Hepatocyte (in vitro differentiated cells): ENCODE results near the gene STAU1. TPM values are rescaled to one million over a fixed set of nuclear protein-coding genes. Genes with fewer than 3 reads are reported as not detected.

ENCODE experiments used
- DNase-seq: peaks from one replicate; pipeline ENCODE4 v3.0.0-alpha.2; 2016; ENCODE audit warnings: low spot score
- H2AFZ ChIP-seq: fragments of 200-600 bp; sonication (generic); 2 replicates; pipeline ENCODE4 v1.6.0; 2016; ENCODE audit warnings: antibody characterized with exemption, mild to moderate bottlenecking
- H3K27ac ChIP-seq: fragments of 200-600 bp; sonication (generic); 2 replicates; pipeline ENCODE4 v1.5.1; 2016; ENCODE audit warnings: mild to moderate bottlenecking
- H3K27me3 ChIP-seq: fragments of 200-600 bp; sonication (generic); 2 replicates; pipeline ENCODE4 v1.6.1; 2016
- H3K36me3 ChIP-seq: fragments of 200-600 bp; sonication (generic); replicated peaks from 2 replicates; pipeline ENCODE4 v1.5.1; 2016; ENCODE audit warnings: low read depth; ENCODE audit not compliant: insufficient read depth
- H3K4me1 ChIP-seq: fragments of 200-600 bp; sonication (generic); 2 replicates; pipeline ENCODE4 v1.5.1; 2016; ENCODE audit warnings: mild to moderate bottlenecking, moderate library complexity; ENCODE audit not compliant: insufficient read depth
- H3K4me2 ChIP-seq: fragments of 200-600 bp; sonication (generic); 2 replicates; pipeline ENCODE4 v1.6.0; 2016
- H3K4me3 ChIP-seq: fragments of 200-600 bp; sonication (generic); 2 replicates; pipeline ENCODE4 v1.5.1; 2016; ENCODE audit warnings: mild to moderate bottlenecking
- H3K79me2 ChIP-seq: fragments of 200-600 bp; sonication (generic); 2 replicates; pipeline ENCODE4 v1.6.0; 2017; ENCODE audit warnings: mild to moderate bottlenecking
- H3K9me2 ChIP-seq: fragments of 200-600 bp; sonication (generic); replicated peaks from 2 replicates; pipeline ENCODE4 v1.6.0; 2017; ENCODE audit warnings: mild to moderate bottlenecking; ENCODE audit not compliant: insufficient read depth
- H3K9me3 ChIP-seq: fragments of 200-600 bp; sonication (generic); 2 replicates; pipeline ENCODE4 v1.5.1; 2016; ENCODE audit warnings: low read depth, mild to moderate bottlenecking
- H4K20me1 ChIP-seq: fragments of 200-600 bp; sonication (generic); 2 replicates; pipeline ENCODE4 v1.6.0; 2016; ENCODE audit warnings: mild to moderate bottlenecking; ENCODE audit not compliant: insufficient read depth, poor library complexity, severe bottlenecking
- CTCF ChIP-seq: fragments of 200-600 bp; sonication (generic); IDR thresholded peaks from 2 replicates; pipeline ENCODE4 v1.5.1; 2016; ENCODE audit warnings: antibody characterized with exemption, mild to moderate bottlenecking; ENCODE audit not compliant: poor library complexity
- EZH2 ChIP-seq: fragments of 200-600 bp; sonication (generic); IDR thresholded peaks from 2 replicates; pipeline ENCODE4 v1.6.1; 2016; ENCODE audit warnings: antibody characterized with exemption, mild to moderate bottlenecking, borderline replicate concordance
- EZH2phosphoT487 ChIP-seq: fragments of 200-600 bp; sonication (generic); IDR thresholded peaks from one replicate; pipeline ENCODE4 v1.6.1; 2018; ENCODE audit warnings: antibody characterized with exemption, mild to moderate bottlenecking, low read depth, moderate library complexity; ENCODE audit not compliant: unreplicated experiment, severe bottlenecking
- WGBS: methylation state at CpG from one replicate; pipeline ENCODE4 v1.1.6; 2016; ENCODE audit warnings: low lambda C conversion rate; ENCODE audit errors: missing lambda C conversion rate; 5-methylcytosine and 5-hydroxymethylcytosine counted together
- polyA plus RNA-seq: library from polyadenylated mRNA; unstranded; fragments of >200 nt; fragmentation: Nextera tagmentation; extraction: Ambion mirVana; gene quantifications from 2 replicates; pipeline ENCODE4 v1.2.1, GENCODE V29; 2016
- total RNA-seq: library from RNA; depleted of rRNA; stranded (reverse); fragments of >200 nt; gene quantifications from 2 replicates; pipeline ENCODE4 v1.2.3, GENCODE V29; 2014

Gene STAU1
- total and polyA plus RNA-seq, 2 experiments from 2014 or later: 72.9 to 84.5 TPM

DNA sequence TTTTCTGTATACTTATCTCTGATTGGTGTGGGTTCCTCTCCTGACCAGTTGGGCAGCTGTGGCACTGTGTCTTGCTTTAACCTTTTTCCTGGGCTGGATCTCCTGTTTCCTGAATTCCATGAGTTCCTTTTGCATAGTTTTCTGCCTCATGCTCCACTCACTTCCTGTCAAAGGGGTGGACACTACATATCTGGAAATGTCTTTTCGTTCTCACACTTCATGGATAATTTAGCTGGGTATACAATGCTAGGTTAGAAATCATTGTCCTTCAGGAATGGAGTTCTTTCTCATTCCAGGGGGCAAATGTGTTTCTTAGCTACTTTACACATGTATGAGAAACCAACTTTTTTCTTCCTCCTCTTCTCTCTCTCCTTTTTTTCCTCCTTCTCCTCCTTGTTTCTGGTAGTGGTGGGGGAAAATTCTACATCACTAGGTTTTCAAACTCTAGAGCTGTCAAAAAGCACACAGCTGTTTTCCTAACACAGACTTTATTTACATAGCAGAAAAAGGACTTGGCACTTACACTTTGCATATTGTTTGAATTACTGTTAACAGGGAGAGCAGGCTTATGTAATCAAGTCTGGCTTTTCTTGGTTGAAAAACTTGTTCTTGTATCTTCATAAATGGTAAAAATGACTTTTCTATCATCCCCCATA, 22.1 kb upstream of the STAU1 start:
- TF ChIP-seq EZH2phosphoT487 (no peak), CTCF (no peak), EZH2 (no peak)
- no peaks in the 10 kb centered on the region for H3K36me3 ChIP-seq
- H3K9me2 ChIP-seq: no peaks in the 10 kb centered on the region
- no peaks in the 10 kb centered on the region for H3K4me1 ChIP-seq
- H3K27me3 ChIP-seq: no peaks in the 10 kb centered on the region
- no peaks in the 10 kb centered on the region for H4K20me1 ChIP-seq
- 97% methylated on average over 1 of the region's 1 CpG for WGBS
- no peak overlapping the region for H2AFZ ChIP-seq
- H3K79me2 ChIP-seq: no peaks in the 10 kb centered on the region
- no peaks in the 10 kb centered on the region for H3K9me3 ChIP-seq
- H3K27ac ChIP-seq: no peak overlapping the region
- no peak overlapping the region for H3K4me2 ChIP-seq
- no peak overlapping the region for H3K4me3 ChIP-seq
- DNase-seq: no peak

DNA sequence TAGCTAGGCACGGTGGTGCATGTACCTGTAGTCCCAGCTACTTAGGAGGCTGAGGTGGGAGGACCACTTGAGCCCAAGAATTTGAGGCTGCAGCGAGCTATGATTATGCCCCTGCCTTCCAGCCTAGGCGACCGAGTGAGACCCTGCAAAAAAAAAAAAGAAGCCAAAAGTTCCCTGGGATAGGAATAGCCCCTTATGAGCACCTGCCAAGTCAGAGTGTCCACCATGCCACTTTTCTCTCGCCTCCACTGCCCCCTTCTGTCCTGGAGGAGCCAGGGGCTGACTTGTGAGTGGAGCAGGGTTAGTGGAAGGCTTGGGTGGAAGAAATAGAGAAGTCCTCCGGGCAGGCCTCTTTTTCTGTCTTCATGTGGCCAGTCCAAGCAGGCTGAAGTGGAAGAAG, 18.9 kb upstream of the STAU1 start:
- no peaks in the 10 kb centered on the region for H3K9me3 ChIP-seq
- DNase-seq: no peak
- H3K27me3 ChIP-seq: no peaks in the 10 kb centered on the region
- H3K4me3 ChIP-seq: no peak overlapping the region
- H3K9me2 ChIP-seq: no peaks in the 10 kb centered on the region
- TF ChIP-seq EZH2phosphoT487: no peak
- TF ChIP-seq CTCF: no peak
- 94% methylated on average over 6 of the region's 6 CpGs for WGBS
- no peaks in the 10 kb centered on the region for H4K20me1 ChIP-seq
- no peaks in the 10 kb centered on the region for H3K4me1 ChIP-seq
- no peak overlapping the region for H2AFZ ChIP-seq
- H3K79me2 ChIP-seq: no peaks in the 10 kb centered on the region
- H3K27ac ChIP-seq: no peak overlapping the region
- H3K36me3 ChIP-seq: no peaks in the 10 kb centered on the region
- H3K4me2 ChIP-seq: no peak overlapping the region

DNA sequence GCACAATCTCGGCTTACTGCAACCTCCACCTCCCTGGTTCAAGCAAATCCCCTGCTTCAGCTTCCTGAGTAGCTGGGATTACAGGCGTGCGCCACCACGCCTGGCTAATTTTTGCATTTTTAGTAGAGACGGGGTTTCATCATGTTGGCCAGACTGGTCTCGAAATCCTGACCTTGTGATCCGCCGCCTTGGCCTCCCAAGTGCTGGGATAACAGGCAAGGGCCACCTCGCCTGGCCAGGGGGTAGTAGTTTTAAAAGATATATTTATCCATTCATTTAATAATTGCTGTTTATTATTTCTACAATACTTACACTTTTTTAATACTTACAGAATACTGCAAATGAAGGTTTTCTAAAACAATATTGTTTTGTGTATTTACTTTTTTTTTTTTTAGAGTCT, 15.6 kb upstream of the STAU1 start:
- no peaks in the 10 kb centered on the region for H4K20me1 ChIP-seq
- no peaks in the 10 kb centered on the region for H3K27me3 ChIP-seq
- no peak overlapping the region for H2AFZ ChIP-seq
- no peaks in the 10 kb centered on the region for H3K4me1 ChIP-seq
- H3K27ac ChIP-seq: no peak overlapping the region
- no peak overlapping the region for H3K4me2 ChIP-seq
- H3K9me2 ChIP-seq: no peaks in the 10 kb centered on the region
- no peaks in the 10 kb centered on the region for H3K79me2 ChIP-seq
- H3K9me3 ChIP-seq: no peaks in the 10 kb centered on the region
- H3K36me3 ChIP-seq: no peaks in the 10 kb centered on the region
- DNase-seq: no peak
- no peak overlapping the region for H3K4me3 ChIP-seq
- WGBS: 86% methylated on average over 9 of the region's 9 CpGs
- TF ChIP-seq EZH2phosphoT487 (no peak), CTCF (no peak), EZH2 (no peak)

DNA sequence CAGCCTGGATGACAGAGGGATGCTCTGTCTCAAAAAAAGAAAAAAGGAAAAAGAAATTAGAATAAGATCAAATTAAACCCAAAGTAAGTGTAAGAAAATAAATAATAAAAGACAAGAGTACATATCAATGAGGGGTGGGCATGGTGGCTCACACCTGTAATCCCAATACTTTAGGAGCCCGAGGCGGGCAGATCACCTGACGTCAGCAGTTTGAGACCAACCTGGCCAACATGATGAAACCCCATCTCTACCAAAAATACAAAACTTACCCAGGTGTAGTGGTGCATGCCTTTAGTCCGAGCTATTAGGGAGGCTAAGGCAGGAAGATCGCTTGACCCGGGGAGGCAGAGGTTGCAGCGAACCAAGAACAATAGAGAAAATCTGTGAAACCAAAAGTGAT, 14.9 kb upstream of the STAU1 start:
- no peaks in the 10 kb centered on the region for H3K9me3 ChIP-seq
- no peak for DNase-seq
- no peaks in the 10 kb centered on the region for H3K79me2 ChIP-seq
- H3K9me2 ChIP-seq: no peaks in the 10 kb centered on the region
- TF ChIP-seq EZH2phosphoT487 (no peak), EZH2 (no peak), CTCF (no peak)
- no peak overlapping the region for H3K4me2 ChIP-seq
- no peaks in the 10 kb centered on the region for H3K36me3 ChIP-seq
- no peak overlapping the region for H3K27ac ChIP-seq
- H3K27me3 ChIP-seq: no peaks in the 10 kb centered on the region
- no peaks in the 10 kb centered on the region for H4K20me1 ChIP-seq
- H3K4me3 ChIP-seq: no peak overlapping the region
- no peaks in the 10 kb centered on the region for H3K4me1 ChIP-seq
- H2AFZ ChIP-seq: no peak overlapping the region
- WGBS: 93% methylated on average over 7 of the region's 7 CpGs
